K562 (cell line): Measurements from ENCODE around the gene TIMM17B. TPM values are rescaled to one million over a fixed set of nuclear protein-coding genes. Genes with fewer than 3 reads are reported as not detected.

Experiments
- FIP1L1 ChIP-seq: fragments of 200-400 bp; formaldehyde crosslinking; IDR thresholded peaks from 2 replicates; pipeline ENCODE4 v1.6.1; 2018; ENCODE audit warnings: mild to moderate bottlenecking, low read depth, low read length; ENCODE audit not compliant: poor library complexity, severe bottlenecking
- HLTF ChIP-seq: fragments of 450-650 bp; IDR thresholded peaks from 2 replicates; pipeline ENCODE4 v1.6.1; 2016
- HSF4 ChIP-seq: fragments of 250-450 bp; sonication (Bioruptor Pico); IDR thresholded peaks from 2 replicates; pipeline ENCODE4 v2.1.2; 2022; ENCODE audit warnings: mild to moderate bottlenecking, moderate library complexity, borderline replicate concordance
- KDM5B ChIP-seq: fragments of 200-600 bp; sonication (generic); IDR thresholded peaks from 2 replicates; pipeline ENCODE4 v1.6.1; 2012; ENCODE audit warnings: low read depth, mild to moderate bottlenecking, moderate library complexity, low read length, control low read depth, inconsistent platforms; ENCODE audit not compliant: insufficient replicate concordance
- MCM3 ChIP-seq: fragments of 450-650 bp; IDR thresholded peaks from 2 replicates; pipeline ENCODE4 v1.6.1; 2016
- MYNN ChIP-seq, 2 experiments: sonication (generic); formaldehyde crosslinking in 1 of 2; IDR thresholded peaks; 2 replicates each; pipeline versions ENCODE4 v1.5.0 to v1.6.1; 2016 to 2020; ENCODE audit warnings: antibody characterized with exemption in 1 of 2, missing genetic modification reagents in 1 of 2
- NCOR1 ChIP-seq: fragments of 450-650 bp; IDR thresholded peaks from 2 replicates; pipeline ENCODE4 v1.6.1; 2016; ENCODE audit warnings: mild to moderate bottlenecking, moderate library complexity
- PREB ChIP-seq: sonication (generic); formaldehyde crosslinking; IDR thresholded peaks from 2 replicates; pipeline ENCODE4 v1.8.1; 2023; ENCODE audit warnings: mild to moderate bottlenecking, missing genetic modification reagents
- STAT6 ChIP-seq: sonication (generic); formaldehyde crosslinking; IDR thresholded peaks from 2 replicates; pipeline ENCODE4 v1.8.1; 2023; ENCODE audit warnings: mild to moderate bottlenecking, missing genetic modification reagents
- TAF1 ChIP-seq: IDR thresholded peaks from 2 replicates; pipeline ENCODE4 v1.6.1; 2011; ENCODE audit warnings: mild to moderate bottlenecking, low read length, moderate library complexity; ENCODE audit not compliant: insufficient read depth, control insufficient read depth, severe bottlenecking; ENCODE audit errors: extremely low read depth
- USF1 ChIP-seq: sonication (generic); formaldehyde crosslinking; IDR thresholded peaks from 2 replicates; pipeline ENCODE4 v1.9.0; 2022; ENCODE audit warnings: mild to moderate bottlenecking, missing genetic modification reagents
- ZFP36 ChIP-seq: fragments of 150-350 bp; IDR thresholded peaks from 2 replicates; pipeline ENCODE4 v1.6.1; 2018; ENCODE audit warnings: low read length, low read depth; ENCODE audit not compliant: partially characterized antibody
- ZSCAN32 ChIP-seq: fragments of 450-650 bp; formaldehyde crosslinking; IDR thresholded peaks from 2 replicates; pipeline ENCODE4 v1.4.0; 2020; ENCODE audit warnings: mild to moderate bottlenecking, moderate library complexity
- polyA plus RNA-seq, 8 experiments: library from polyadenylated mRNA; depleted of rRNA in 4 of 8; stranded (reverse) in 5 of 8; unstranded in 3 of 8; fragments of >200 nt; fragmentation: Nextera tagmentation in 2 of 8; fragmentation: Illumina TruSeq in 1 of 8; extraction: Ambion mirVana in 2 of 8; extraction: Trizol in 1 of 8; gene quantifications; 2 replicates each; pipeline versions ENCODE4 v1.2.1 to v1.2.3, GENCODE V29; 2011 to 2014; ENCODE audit warnings: inconsistent platforms in 1 of 8, missing spikeins in 1 of 8
- total RNA-seq, 7 experiments: library from RNA; depleted of rRNA in 6 of 7; stranded (reverse); fragments of >200 nt in 6 of 7; fragmentation: Illumina TruSeq in 2 of 7; extraction: Trizol in 2 of 7; gene quantifications; 2 replicates each; pipeline versions ENCODE4 v1.2.1 to v1.2.3, GENCODE V29; 2011 to 2021; ENCODE audit warnings: low replicate concordance in 1 of 7
- TF ChIP-seq, protein P1 (sequence below), 3 experiments: fragments of 200-800 bp in 1 of 3; sonication (Bioruptor generic) in 1 of 3; sonication (generic) in 1 of 3; formaldehyde crosslinking in 1 of 3; IDR thresholded peaks; 2 replicates each; pipeline versions ENCODE4 v1.6.1 to v1.8.0; 2016 to 2022; ENCODE audit warnings: mild to moderate bottlenecking in 2 of 3, missing compliant biosample characterization in 2 of 3, missing genetic modification characterization in 2 of 3, missing genetic modification reagents in 1 of 3
- TF ChIP-seq, protein P2 (sequence below), 2 experiments: fragments of 450-650 bp; conservative IDR thresholded peaks; 2 replicates each; pipeline ENCODE4 v1.6.1; 2017; ENCODE audit warnings: mild to moderate bottlenecking in 2 of 2, moderate library complexity in 2 of 2
- TF ChIP-seq, protein P3 (sequence below), 2 experiments: IDR thresholded peaks; 2 replicates each; pipeline ENCODE4 v1.6.1; 2012; ENCODE audit warnings: improper control_type of control experiment in 2 of 2, low read depth in 2 of 2, low read length in 2 of 2, borderline replicate concordance in 1 of 2

The TIMM17B gene
- total and polyA plus RNA-seq, 9 of the 15 experiments (the other 6 are each of a cell fraction or from before 2014, with no cell fraction given): 9.9 to 184 (median 115) TPM

- TF ChIP-seq PREB (CRISPR knock-in tag): peak; percentile 65; the same call in 1 of the 2 replicates
- no peak for TF ChIP-seq NCOR1
- peak; percentile 77 for TF ChIP-seq TAF1
- TF ChIP-seq FIP1L1: peak; percentile 4
- no peak for TF ChIP-seq HSF4 (CRISPR knock-in tag)
- no peak for TF ChIP-seq ZFP36
- TF ChIP-seq USF1 (CRISPR knock-in tag): peak; percentile 60
- TF ChIP-seq, protein P1, sequence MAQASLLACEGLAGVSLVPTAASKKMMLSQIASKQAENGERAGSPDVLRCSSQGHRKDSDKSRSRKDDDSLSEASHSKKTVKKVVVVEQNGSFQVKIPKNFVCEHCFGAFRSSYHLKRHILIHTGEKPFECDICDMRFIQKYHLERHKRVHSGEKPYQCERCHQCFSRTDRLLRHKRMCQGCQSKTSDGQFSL (CRISPR knock-in tag; IDR thresholded peaks at IDR 0.05): no peak
- TF ChIP-seq, protein P1 (tag; IDR thresholded peaks at IDR 0.05): no peak
- peak; percentile 59; the same call in 1 of the 2 replicates for TF ChIP-seq HLTF
- no peak for TF ChIP-seq ZSCAN32 (CRISPR knock-in tag)
- TF ChIP-seq MCM3: no peak
- TF ChIP-seq, protein P2, sequence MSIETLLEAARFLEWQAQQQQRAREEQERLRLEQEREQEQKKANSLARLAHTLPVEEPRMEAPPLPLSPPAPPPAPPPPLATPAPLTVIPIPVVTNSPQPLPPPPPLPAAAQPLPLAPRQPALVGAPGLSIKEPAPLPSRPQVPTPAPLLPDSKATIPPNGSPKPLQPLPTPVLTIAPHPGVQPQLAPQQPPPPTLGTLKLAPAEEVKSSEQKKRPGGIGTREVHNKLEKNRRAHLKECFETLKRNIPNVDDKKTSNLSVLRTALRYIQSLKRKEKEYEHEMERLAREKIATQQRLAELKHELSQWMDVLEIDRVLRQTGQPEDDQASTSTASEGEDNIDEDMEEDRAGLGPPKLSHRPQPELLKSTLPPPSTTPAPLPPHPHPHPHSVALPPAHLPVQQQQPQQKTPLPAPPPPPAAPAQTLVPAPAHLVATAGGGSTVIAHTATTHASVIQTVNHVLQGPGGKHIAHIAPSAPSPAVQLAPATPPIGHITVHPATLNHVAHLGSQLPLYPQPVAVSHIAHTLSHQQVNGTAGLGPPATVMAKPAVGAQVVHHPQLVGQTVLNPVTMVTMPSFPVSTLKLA (conservative IDR thresholded peaks at IDR 0.05): peak in 1 of 2 experiments; percentile 61; a peak in 3 of 4 replicates
- TF ChIP-seq MYNN (IDR thresholded peaks at IDR 0.05): no peak
- TF ChIP-seq MYNN (CRISPR knock-in tag; IDR thresholded peaks at IDR 0.05): no peak
- peak; percentile 93 for TF ChIP-seq KDM5B
- TF ChIP-seq, protein P3, sequence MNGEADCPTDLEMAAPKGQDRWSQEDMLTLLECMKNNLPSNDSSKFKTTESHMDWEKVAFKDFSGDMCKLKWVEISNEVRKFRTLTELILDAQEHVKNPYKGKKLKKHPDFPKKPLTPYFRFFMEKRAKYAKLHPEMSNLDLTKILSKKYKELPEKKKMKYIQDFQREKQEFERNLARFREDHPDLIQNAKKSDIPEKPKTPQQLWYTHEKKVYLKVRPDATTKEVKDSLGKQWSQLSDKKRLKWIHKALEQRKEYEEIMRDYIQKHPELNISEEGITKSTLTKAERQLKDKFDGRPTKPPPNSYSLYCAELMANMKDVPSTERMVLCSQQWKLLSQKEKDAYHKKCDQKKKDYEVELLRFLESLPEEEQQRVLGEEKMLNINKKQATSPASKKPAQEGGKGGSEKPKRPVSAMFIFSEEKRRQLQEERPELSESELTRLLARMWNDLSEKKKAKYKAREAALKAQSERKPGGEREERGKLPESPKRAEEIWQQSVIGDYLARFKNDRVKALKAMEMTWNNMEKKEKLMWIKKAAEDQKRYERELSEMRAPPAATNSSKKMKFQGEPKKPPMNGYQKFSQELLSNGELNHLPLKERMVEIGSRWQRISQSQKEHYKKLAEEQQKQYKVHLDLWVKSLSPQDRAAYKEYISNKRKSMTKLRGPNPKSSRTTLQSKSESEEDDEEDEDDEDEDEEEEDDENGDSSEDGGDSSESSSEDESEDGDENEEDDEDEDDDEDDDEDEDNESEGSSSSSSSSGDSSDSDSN (IDR thresholded peaks at IDR 0.05; ENCODE audit: borderline replicate concordance in 1 of 2, low read depth in 2 of 2, low read length in 2 of 2): no peak
- 0 out of 2 replicates have a peak, but pooled peaks have one; percentile 33 for TF ChIP-seq STAT6 (CRISPR knock-in tag)
These were observed at the start of gene TIMM17B, which contains the start of gene PQBP1 (continued) for GRCh38 chrX:48897625-48898306.
